Neutrophil (primary cell): ENCODE measurements around the gene ABLIM2.

Experiments
- H3K27ac ChIP-seq: fragments of 200-600 bp; sonication (generic); 2 replicates; pipeline ENCODE4 v1.5.1; 2016; ENCODE audit warnings: mild to moderate bottlenecking, moderate library complexity
- H3K27me3 ChIP-seq: fragments of 200-600 bp; sonication (generic); 2 replicates; pipeline ENCODE4 v1.6.0; 2016; ENCODE audit warnings: mild to moderate bottlenecking
- H3K36me3 ChIP-seq: fragments of 200-600 bp; sonication (generic); 2 replicates; pipeline ENCODE4 v1.5.1; 2017
- H3K4me1 ChIP-seq, 2 experiments: fragments of 200-600 bp in 1 of 2; sonication (generic) in 1 of 2; 1 replicate in 1 of 2; 2 replicates in 1 of 2; pipeline versions ENCODE4 v1.5.1 to v1.6.1; 2013 to 2016; ENCODE audit warnings: low read depth in 1 of 2, low read length in 1 of 2, mild to moderate bottlenecking in 1 of 2, moderate library complexity in 1 of 2; ENCODE audit not compliant: control insufficient read depth in 1 of 2, insufficient read depth in 1 of 2
- H3K4me3 ChIP-seq, 2 experiments: fragments of 200-600 bp in 1 of 2; sonication (generic) in 1 of 2; 1 replicate in 1 of 2; 2 replicates in 1 of 2; pipeline ENCODE4 v1.5.1; 2013 to 2016; ENCODE audit warnings: low read depth in 1 of 2, low read length in 1 of 2, mild to moderate bottlenecking in 1 of 2, moderate library complexity in 1 of 2
- H3K9me3 ChIP-seq: fragments of 200-600 bp; sonication (generic); 2 replicates; pipeline ENCODE4 v1.5.1; 2016
- TF ChIP-seq, protein P1 (sequence below): fragments of 200-600 bp; sonication (generic); IDR thresholded peaks from 2 replicates; pipeline ENCODE4 v1.5.1; 2016; ENCODE audit warnings: antibody characterized with exemption

ABLIM2 gene

DNA sequence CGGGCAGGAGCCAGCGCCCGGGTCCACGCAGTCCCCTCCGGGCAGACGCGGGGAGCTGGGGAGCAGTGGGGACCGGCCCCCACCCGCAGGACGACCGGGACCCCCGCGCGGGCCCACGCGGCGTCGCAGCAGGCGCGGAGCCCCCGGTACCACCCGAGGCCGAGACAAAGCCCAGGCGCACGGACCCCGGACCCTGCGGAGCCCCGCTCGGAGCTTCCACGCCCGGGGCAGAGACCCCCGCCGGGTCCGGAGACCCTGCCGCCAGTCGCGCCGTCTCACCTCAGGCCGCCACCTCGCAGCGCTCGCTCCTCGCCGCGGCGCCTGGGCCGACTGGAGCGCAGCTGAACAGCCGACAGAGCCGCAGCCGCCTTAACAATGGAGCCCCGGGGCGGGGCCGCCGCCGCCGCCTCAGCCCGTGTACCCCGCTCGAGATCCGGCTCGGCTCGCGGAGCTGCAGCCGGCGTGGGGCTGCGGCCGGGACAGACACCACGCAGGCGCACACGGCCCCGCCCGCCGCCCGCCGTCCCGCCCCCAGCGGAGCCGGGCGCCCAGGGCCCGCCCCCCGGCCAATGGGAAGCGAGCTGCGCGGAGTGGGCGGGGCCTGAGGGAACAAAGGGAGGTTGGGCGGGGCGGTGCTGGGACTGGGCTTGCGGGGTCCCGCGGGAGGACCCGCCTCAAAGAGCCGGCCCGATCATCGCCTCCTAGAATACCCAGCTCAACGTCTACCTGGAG, 219.1 kb downstream of the ABLIM2 start, which contains the start of gene AFAP1:
TSS of gene AFAP1 (minus strand) at position 485 of the 732 bp plus-strand sequence. CDS start 67,783 bp downstream, outside the sequence.
- TF ChIP-seq, protein P1, sequence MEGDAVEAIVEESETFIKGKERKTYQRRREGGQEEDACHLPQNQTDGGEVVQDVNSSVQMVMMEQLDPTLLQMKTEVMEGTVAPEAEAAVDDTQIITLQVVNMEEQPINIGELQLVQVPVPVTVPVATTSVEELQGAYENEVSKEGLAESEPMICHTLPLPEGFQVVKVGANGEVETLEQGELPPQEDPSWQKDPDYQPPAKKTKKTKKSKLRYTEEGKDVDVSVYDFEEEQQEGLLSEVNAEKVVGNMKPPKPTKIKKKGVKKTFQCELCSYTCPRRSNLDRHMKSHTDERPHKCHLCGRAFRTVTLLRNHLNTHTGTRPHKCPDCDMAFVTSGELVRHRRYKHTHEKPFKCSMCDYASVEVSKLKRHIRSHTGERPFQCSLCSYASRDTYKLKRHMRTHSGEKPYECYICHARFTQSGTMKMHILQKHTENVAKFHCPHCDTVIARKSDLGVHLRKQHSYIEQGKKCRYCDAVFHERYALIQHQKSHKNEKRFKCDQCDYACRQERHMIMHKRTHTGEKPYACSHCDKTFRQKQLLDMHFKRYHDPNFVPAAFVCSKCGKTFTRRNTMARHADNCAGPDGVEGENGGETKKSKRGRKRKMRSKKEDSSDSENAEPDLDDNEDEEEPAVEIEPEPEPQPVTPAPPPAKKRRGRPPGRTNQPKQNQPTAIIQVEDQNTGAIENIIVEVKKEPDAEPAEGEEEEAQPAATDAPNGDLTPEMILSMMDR: no peak
- Histone ChIP-seq H3K4me3 (peak within 1 kb of the TSS in 1 of 2 experiments; percentile 68), H3K9me3 (no peaks in the 10 kb centered on the region), H3K27me3 (peaks cover 59% of the 10 kb centered on the region), H3K36me3 (no peaks in the 10 kb centered on the region), H3K27ac (peak within 1 kb of the TSS; percentile 77), H3K4me1 (peaks cover 0 to 36% of the 10 kb centered on the region in 2 experiments)

DNA sequence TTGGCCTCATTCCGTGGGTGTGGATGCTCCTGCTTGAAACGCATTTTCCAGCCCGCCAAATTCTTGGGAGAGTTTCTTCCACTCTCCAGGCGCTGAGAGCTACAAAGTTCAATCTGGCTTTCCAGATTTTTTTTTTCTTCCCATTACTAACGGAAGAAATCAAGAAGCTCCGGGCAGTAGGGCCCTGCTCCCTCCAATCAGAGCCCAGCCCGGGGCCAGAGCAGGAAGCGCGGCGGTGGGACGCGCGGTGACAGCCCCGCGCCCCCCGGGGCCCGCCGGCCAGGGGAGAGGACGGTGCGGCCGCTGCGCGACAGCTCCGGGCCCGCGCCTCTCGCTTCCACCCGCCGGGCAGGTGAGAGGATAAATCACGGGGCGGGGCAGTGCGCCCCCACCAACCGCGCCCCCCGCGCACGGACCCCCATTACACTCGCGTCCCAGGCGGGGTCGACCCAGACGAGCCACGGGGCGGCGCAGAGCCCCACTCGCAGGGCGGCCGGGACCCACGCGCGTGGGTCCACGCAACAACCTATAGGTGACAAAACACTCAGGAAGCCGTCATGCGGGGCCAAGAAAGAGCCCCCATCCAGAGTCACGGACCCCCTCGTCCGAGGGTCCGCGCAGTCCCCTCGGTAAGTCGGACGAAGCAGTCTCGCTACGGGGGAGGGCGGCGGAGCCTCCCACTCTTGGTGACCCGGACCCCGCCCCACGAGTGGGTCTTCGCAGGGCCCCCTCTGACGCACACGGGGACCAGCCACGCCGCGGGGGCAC, 219.8 kb downstream of the ABLIM2 start:
- TF ChIP-seq, protein P1: no peak
- Histone ChIP-seq H3K4me1 (peaks cover 0 to 36% of the 10 kb centered on the region in 2 experiments), H3K27me3 (peaks cover 56% of the 10 kb centered on the region), H3K9me3 (no peaks in the 10 kb centered on the region), H3K27ac (peak overlapping the region; percentile 77), H3K4me3 (peak overlapping the region in 1 of 2 experiments; percentile 68), H3K36me3 (no peaks in the 10 kb centered on the region)

DNA sequence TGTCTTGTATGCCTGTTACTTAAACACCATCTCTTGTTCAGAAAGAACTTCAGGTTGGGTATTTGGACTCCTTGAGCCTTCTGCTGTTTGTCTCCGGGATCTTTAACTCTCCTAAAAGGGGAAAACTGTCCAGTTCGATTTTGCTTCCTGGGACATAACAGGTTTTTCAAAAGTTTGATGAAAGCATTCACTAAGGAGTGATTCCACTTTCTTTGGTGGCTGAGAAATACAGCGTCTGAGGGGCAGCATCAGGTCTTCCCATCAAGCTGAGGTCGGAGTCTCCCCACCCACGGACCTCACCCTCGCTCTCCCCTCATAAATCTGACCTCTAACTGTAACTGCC, 220.4 kb downstream of the ABLIM2 start:
- peak overlapping the region; percentile 77 for H3K27ac ChIP-seq
- peaks cover 56% of the 10 kb centered on the region for H3K27me3 ChIP-seq
- peak overlapping the region in 1 of 2 experiments; percentile 68 for H3K4me3 ChIP-seq
- no peaks in the 10 kb centered on the region for H3K36me3 ChIP-seq
- TF ChIP-seq, protein P1: no peak
- H3K9me3 ChIP-seq: no peaks in the 10 kb centered on the region
- H3K4me1 ChIP-seq: peaks cover 0 to 36% of the 10 kb centered on the region in 2 experiments

DNA sequence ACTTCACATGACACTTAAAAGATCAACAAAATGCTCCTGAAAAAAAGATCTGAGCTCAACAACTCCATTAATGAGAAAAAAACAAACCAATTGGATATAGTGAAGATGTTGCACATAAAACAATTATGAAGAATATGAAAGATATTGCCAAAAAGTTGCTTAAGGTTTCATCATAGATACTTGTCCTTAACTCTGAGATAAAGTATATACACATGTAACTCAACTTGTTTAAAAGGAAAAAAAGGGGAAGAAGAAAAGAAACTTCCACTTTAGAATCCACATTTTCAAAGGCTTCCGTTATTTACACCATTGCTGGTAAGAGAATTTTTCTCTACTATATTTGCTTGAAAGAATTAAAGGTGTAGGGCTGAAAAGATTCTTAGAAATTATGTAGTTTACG, 221.6 kb downstream of the ABLIM2 start:
- TF ChIP-seq, protein P1: no peak
- peak overlapping the region in 1 of 2 experiments; percentile 68 for H3K4me3 ChIP-seq
- peak overlapping the region; percentile 77 for H3K27ac ChIP-seq

DNA sequence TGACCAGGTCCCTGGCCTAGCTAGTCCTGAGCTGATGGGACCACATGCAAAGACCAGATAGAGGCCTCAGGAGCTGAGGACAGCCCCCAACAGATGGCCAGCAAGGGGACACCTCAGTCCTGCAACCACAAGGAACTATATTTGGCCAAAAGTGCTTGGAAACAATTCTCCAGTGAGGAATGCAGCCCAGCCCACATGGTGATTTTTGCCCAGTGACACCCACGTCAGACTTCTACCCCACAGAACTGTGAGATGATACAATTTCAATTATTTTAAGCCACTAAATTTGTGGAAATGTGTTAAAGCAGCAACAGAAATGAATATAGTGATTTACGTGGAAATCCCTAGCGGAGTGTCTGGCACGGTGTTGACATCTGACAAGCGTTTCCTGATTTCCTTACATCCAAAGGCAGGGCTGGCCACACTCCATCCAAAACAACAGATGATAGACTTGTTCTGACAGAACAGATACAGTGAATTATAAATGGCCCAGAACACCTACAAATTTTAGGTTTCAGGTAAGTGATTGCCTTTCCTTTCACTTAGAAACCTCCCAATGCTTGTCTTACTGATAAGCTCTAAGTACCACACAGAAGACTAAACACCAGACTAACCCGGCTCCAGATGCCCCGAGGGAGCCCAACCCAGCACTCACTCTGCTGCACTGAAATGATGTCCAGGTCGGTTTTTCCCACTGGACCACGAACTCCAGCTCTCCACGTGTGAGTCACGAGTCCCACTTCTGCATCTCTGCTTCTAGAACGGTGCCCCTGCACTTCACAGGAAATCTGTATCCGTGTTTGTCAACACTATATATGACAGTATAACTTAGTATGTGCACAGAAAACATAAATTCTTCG, 224.7 kb downstream of the ABLIM2 start:
- Histone ChIP-seq H3K27me3 (peaks cover 18% of the 10 kb centered on the region), H3K9me3 (no peaks in the 10 kb centered on the region), H3K4me3 (no peak overlapping the region), H3K36me3 (no peaks in the 10 kb centered on the region), H3K4me1 (peaks cover 0 to 48% of the 10 kb centered on the region in 2 experiments), H3K27ac (no peak overlapping the region)
- TF ChIP-seq, protein P1: no peak

More for the DNA sequence above, 221.6 kb downstream of the ABLIM2 start:
- Histone ChIP-seq H3K4me1 (peaks cover 0 to 36% of the 10 kb centered on the region in 2 experiments), H3K9me3 (no peaks in the 10 kb centered on the region), H3K36me3 (no peaks in the 10 kb centered on the region), H3K27me3 (peaks cover 49% of the 10 kb centered on the region)
